ENCODE results near the gene PRKCA.
"Not testable (repeated sequence)": the region's sequence is repeated elsewhere in the genome, so short reads cannot be mapped to it uniquely, and the experiment has no call there.

Gene PRKCA

DNA sequence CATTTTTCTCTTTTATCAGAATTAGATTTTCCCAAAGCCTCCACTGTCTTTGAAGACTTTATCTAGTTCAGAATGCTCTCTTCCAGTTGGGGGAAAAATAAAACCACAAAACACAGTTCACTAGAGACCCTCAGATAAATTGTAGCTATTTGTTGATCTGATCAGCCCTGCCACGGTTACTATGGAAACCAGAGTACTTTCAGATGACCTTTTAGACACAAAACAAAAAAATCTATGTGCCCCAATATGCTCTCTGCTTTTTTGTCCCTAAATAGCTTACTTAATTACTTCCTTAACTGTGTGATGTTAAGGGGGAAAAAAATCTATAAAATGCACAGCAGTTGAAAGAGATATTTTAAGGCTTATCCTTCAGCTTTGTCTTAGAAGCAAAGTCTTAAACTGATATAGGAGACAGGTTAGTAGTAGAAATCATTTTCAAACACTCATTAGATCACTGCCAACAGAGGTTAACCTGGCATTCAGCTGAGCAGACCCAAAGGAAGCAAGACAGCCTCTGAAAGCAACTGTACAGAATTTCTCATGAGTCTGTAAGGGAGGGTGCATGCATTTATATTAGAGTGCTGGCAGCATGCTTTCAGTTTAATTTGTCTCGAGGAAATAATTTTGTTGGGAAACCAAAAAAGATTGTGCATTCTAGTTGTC is 402.6 kb downstream of the PRKCA start:
- no peak for DNase-seq

DNA sequence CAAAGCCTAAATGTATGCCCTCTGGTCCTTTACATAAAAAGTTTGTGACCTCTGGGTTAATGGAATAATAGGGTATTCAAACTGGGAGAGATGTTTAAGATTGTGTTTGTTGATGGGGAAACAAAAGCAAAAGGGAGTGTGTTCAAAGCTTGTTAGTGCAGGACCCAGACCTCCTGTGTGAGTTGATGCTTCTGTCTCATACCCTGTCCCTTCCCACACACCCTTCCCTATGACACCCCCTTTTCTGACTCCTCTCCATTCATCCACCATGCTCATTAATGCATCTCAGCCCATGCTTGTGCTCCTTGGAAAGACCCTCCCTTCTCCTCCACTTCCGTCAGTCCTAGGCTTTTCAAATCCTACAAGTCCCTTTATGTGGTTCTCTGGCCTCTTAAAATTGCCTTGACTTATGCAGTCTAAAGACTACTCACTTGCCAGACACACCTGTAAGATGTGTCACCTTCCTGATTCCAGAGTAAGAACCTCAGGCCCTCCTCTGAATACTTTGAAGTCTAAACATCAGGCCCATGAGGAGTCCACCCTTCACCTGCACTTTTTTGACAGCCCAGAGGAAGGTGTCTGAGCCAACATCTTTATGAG is 404.5 kb downstream of the PRKCA start:
- no peak for DNase-seq

DNA sequence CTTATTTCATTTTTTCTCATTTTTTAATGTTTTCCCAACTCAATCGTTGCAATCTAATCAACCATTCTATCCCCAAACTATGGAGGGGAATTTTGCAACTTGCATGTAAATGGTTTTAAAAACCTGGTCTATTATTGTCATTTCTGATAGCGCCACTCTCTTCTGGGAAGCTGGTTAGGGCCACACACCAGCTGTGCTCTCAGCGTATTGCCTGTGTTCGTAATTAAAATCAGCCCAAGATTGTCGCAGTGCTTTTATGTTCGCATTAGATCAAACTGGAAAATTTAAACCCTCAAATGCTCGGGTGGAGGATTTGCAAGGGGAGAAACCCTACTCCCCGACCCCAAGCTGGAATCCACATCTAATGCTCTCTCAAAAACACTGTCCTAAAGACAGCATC is 409.0 kb downstream of the PRKCA start:
- no peak for DNase-seq

GRCh38 chr17:66711881-66712321 is 409.5 kb downstream of the PRKCA start:
- no peak for DNase-seq

DNA sequence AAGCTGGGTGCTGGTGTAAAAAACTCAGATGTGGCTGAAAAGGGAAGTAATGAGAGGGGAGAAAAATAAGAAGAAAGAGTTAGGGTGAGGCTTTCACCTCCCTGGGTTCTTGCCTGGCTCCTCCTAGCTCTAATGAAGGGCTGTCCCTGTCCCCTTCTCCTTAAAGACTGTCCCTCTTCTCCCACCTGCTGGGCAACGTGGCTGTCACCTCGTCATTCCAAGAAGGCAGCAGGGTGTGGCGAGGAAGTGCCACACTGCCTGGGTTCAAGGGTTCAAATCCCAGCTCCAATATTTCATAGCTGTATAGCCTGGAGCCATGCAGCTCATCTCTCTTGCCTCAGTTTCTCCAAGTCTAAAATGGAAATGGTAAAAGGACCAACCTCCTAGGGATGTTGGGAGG is 410.0 kb downstream of the PRKCA start:
- DNase-seq, result no peak

DNA sequence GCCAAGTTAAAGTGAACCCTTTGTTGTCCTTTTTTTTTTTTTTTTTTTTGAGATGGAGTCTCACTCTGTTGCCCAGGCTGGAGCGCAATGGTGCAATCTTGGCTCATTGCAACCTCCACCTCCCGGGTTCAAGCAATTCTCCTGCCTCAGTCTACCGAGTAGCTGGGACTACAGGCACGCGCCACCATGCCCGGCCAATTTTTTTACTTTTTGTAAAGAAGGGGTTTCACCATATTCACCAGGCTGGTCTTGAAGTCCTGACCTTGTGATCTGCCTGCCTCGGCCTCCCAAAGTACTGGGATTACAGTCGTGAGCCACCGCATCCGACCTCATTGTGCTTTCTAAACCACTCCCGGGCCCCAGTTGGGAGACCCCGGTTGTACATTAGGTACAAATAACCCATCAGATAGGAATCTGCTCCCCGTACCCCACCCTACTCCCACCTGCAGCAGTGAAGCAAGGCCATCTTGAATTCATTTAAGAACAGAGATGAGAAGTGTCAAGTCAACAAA is 410.7 kb downstream of the PRKCA start:
- DNase-seq, result not testable (repeated sequence)

GRCh38 chr17:66713533-66714042 is 411.2 kb downstream of the PRKCA start:
- DNase-seq, result no peak

DNA sequence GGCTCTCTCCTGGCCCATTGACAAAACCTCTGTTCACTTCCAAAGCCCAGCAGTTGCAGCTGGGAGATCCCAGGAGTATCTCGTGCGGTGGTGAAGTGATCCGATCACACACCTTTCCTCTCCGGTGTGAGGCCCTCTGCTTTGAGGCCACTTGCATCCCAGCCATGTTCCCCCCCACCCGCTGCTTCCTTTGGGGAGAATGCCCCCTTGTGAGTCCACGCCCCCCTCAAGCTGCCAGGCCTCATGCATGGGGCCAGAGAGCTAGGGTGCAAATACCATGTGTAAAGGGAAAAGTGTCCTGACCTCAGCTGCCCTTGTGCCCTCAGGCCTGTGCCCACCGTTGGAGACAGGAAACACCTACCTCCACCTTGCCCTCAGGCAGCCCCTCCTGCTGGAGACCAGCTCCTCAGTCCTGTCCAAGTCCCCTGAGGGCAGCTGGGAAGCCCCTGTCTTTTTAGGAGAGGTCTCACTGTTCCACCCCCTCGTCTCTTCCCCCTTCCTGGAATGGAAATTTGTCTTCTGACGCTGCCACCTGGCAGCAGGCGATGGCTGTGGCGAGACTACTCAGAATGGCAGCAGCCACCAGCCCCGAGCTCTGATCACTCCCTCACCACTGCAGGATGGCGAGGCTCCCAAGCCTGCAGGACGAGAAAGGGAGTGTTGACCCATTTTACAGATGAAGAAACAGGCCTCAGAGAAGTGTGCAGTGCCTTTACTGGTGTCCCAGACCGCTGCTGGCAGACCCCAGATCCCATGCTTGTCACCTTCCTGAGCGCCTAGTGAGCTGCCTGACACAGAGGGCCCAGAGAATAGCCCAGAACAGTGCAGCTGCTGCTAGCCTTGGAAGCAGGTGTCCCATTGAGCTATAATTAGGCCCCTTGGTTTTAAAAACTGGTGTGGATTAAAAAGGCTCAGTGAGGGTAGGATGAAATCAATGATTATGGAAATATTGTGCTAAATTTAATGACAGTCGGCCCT is 411.9 kb downstream of the PRKCA start:
- no peak for DNase-seq

GRCh38 chr17:66715076-66715675 is 412.8 kb downstream of the PRKCA start:
- no peak for DNase-seq

DNA sequence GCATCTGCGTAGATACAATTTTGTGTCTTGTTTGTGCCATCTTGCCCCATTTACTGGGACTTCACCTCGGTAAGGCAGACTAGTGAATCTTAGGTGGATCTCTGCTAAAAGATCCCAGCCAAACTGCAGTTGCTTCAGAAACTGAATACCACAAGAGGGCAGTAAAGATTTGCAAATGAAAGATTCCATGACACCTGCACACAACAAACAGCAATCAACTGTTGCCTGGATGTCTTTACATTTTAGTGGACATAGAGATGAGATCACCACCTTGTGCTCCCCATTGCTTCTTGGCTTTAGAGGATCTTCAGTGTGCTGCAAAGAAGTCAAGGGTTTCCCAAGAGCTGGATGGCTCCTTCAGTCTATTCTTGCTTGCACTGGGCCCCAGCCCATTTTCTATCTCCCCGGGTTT is 413.3 kb downstream of the PRKCA start:
- DNase-seq, result peak; percentile 79

GRCh38 chr17:66716236-66717026 is 414.0 kb downstream of the PRKCA start:
- DNase-seq, result peak; percentile 67

DNA sequence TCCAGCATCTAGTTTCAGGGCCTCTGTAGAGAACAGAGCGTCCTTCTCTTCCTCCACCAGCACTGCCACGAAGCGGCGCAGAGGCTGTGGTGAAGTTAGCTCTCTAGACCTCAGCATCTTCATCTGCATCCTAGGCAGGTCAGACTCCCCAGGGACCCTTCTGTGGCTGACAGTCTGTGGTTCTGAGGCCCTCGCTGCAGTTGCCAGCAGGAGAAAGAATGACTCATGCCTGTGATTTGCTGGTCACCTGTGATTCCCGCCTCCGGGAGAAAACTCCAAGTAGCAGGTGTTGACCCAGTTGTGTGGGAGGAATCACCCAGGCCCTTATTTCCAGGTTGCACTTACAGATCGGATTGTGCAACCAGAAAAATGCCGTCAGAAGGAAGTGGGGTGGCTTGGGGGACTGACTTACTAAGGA is 415.2 kb downstream of the PRKCA start:
- no peak for DNase-seq

- DNase-seq, result no peak
Measured at GRCh38 chr17:66720027-66720426, 417.6 kb downstream of the PRKCA start.

- DNase-seq, result no peak
Measured at GRCh38 chr17:66720567-66720966, 418.2 kb downstream of the PRKCA start.

DNA sequence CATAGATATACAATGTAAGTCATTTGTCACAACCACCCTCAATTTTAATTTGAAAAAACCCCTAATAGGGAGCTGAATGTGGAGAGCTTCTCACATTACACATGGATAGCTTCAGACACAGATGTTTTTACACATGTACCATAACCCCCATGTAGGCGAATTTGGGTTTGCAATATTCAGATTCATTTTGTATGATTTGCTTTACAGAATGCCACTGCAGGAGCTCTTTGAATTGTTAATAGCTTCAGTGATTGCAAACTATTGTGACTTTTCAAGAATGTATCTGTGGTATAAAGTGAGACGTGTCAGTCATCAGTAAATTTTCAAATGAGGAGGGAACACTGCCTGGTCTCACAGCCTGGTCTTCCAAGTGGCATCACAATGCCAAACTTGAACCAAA is 419.9 kb downstream of the PRKCA start:
- no peak for DNase-seq

GRCh38 chr17:66724581-66725341 is 422.3 kb downstream of the PRKCA start:
- DNase-seq, result peak; percentile 25

- not testable (repeated sequence) for DNase-seq
Measured at GRCh38 chr17:66725438-66725837, 423.0 kb downstream of the PRKCA start.

GRCh38 chr17:66725956-66726355 is 423.5 kb downstream of the PRKCA start:
- DNase-seq, result no peak

GRCh38 chr17:66726371-66726770 is 424.0 kb downstream of the PRKCA start:
- DNase-seq, result no peak

GRCh38 chr17:66726846-66727245 is 424.4 kb downstream of the PRKCA start:
- DNase-seq, result no peak
